Measurements from ENCODE around the gene TBCK.
A peak's percentile ranks its signal among the peaks of the same experiment; 100 is the strongest.
"Not testable (repeated sequence)": the region's sequence is repeated elsewhere in the genome, so short reads cannot be mapped to it uniquely, and the experiment has no call there.

Gene TBCK

GRCh38 chr4:106321168-106321567, 5.2 kb upstream of the TBCK start:
- DNase-seq, result not testable (repeated sequence)

DNA sequence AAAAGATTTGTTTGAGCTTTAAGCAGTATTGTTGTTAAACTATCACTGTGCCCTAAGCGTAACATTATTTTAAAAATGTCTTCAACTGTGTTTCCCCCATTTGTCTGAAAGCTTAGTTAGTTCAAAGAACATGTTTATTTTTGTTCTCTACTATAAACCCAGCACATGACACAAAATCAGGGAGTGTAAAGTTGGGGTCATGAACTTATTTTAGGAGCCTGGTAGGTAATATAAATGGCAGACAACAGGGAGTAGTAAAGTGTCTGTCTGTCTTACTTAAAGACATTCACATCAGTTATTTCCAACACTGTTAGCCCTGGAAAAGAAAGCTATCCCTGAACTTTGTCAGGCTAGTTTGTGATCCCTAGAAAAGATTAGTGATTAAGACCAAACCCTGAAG, 4.2 kb upstream of the TBCK start:
- no peak for DNase-seq

GRCh38 chr4:106318511-106318910, 2.5 kb upstream of the TBCK start:
- no peak for DNase-seq

DNA sequence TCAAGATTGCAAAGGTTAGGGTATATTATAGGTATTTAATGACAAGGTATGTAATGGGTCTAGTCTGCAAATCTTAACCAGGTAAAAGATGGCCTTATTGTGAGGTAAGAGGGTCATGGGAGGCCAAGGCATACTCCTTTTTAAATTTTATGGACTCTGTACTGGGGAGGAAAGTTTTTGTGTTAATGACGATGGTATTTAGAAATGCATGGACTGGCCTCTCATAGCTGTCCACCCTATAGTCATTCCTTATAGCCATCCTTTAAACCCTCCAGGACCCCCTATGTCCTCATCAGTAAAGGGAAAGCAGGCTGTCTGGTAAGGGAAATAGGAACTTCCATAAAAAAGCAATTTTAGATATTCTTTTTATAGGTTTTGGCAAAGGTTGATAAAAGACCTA, 1.8 kb upstream of the TBCK start:
- DNase-seq, result no peak

- DNase-seq, result no peak
Observed at GRCh38 chr4:106316773-106317409, 882 bp upstream of the TBCK start.

DNA sequence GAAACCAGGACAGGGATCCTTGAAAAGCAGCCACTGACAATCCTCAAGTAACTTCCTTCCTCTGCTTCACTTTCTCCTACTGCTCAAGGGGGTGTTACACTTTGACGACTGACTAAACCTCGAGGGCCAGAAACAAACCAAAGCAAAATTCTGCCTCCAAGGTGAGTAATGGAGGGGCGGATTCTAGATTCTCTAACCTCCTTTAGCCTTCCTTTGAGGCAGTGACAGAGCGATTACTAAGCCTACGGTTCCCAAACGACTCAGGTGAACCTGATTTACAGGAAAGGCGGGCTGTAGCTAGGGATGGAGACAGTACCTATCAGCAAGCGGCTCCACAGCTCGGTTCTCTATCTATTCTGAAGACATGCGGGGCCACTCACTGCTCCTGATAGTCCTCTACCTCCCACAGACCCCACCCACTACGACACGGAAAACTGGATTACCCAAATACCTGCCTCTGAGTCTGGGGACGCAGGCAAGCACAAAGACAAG, 487 bp downstream of the TBCK start:
- peak; percentile 16 for DNase-seq

DNA sequence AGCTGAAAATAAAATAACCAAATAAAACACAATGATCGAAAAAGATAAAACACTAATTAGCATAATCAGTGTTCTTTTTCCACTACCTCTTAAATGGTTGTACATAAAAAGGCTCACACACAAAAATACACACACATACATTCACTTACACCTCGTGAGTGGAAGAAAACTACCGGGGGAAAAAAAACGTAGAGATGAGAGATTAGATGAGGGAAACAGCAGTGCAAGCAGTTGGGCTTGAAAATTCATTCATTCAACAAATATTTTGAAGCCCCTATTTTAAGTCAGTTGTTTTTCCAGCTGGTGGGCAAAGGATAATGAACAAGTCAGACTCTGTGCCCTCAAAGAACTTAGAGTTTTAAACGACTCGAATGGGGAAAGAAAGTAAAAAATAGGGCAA, 1.0 kb downstream of the TBCK start:
- no peak for DNase-seq

DNA sequence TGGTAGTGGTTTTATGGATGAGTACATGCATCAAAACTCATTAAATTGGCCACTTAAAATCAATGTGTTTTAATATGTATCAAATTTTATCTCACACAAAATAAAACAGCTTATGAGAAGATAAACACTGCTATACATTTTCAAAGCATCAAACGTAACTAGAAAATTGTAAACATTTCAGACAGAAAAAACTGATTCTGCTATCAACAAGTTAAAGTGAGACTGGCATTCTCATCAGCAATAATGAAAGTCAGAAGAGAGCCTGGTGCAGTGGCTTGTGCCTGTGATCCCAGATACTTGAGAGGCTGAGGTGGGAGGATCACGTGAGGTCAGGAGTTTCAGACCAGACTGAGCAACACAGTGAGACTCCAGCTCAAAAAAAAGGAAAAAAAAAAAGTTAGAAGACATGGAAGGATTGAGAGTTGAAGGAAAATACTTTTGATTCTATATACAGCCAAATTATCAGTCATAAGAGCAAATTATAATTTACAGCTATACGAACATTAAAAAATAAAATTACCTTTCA, 2.9 kb downstream of the TBCK start:
- DNase-seq, result no peak

DNA sequence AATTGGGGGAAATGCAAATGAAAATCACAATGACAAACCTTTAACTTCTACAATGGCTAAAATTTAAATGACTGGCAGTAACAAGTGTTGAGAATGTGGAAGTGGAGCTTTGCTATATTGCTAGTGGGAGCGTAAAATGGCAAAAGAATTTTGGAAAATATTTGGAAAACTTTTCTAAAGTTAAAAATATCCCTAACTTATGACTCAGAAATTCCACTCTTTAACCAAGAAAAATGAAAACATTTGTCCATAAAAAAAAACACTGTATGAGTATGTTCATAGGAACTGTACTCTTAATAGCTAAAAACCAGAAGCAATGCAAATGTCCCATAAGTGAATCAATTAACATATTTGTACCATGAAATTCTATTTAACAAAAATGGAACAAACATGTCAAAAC, 3.6 kb downstream of the TBCK start:
- no peak for DNase-seq

DNA sequence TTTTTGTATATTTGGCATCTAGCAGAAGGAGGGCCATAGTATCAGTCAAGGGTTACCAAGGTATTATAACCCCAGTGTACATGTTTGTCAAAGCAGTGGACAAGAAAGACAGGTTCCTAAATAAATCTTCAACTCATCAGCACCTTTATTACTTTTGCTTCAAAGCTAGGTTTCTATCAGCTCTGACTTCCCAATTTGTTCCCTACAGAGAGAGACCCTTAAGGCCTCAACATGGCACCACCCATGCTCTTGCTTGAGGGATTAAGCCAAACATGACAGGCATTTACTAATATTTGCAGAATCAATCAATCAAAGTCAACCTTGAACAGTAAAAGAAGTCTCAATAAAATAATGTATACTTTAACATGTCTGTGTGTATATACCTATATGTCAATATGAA, 9.4 kb downstream of the TBCK start:
- DNase-seq, result no peak

DNA sequence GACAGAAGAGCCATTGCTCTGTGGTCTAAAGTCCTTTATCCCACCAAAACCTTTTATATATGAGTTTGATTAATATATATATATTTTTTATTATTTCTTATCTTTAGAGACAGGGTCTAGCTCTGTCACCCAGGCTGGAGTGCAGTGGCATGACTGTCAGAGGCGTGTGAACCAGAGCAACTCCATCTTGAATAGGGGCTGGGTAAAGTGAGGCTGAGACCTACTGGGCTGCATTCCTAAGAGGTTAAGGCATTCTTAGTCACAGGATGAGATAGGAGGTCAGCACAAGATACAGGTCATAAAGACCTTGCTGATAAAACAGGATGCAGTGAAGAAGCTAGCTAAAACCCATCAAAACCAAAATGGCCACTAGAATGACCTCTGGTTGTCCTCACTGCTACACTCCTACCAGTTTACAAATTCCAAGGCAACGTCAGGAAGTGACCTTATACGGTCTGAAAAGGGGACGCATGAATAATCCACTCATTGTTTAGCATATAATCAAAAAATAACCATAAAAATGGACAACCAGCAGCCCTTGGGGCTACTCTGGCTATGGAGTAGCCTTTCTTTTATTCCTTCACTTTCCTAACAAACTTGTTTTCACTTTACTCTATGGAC, 10.5 kb downstream of the TBCK start:
- no peak for DNase-seq

GRCh38 chr4:106304632-106305031, 11.4 kb downstream of the TBCK start:
- DNase-seq, result no peak

DNA sequence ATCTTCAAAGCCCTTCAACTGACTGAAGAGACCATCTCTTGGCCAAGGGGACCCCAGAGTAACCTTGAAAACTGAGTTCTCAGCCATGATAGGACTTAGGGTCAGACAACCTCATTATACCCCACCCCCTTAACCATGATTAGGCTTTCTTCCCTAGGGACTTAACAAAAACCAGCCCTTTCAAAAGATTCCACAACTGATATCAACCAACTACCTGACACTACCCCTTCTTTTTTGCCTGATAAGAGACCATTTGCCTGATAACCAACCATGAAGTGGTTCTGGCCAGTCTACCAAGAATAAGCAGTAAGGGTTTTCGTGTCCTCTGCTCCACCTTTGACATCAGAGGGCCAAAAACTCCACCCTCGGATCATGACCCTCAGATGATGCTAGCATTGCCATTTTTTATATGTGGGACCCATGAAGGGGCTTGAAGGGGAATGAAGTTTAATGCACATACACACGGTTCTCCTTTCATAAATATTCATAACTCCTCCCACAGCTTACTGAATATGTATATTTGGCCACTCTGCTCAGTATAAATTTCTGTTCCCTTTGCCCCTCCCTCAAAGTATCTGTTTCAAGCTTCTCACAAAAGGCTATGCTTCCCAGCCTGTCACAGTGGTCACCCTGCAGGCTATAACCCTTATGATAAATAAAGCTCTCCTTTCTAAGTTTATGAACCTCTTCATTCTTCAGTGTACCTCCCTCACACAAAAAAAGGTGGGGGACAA, 12.3 kb downstream of the TBCK start:
- no peak for DNase-seq

- no peak for DNase-seq
Observed at GRCh38 chr4:106302062-106302438, 14.0 kb downstream of the TBCK start.

DNA sequence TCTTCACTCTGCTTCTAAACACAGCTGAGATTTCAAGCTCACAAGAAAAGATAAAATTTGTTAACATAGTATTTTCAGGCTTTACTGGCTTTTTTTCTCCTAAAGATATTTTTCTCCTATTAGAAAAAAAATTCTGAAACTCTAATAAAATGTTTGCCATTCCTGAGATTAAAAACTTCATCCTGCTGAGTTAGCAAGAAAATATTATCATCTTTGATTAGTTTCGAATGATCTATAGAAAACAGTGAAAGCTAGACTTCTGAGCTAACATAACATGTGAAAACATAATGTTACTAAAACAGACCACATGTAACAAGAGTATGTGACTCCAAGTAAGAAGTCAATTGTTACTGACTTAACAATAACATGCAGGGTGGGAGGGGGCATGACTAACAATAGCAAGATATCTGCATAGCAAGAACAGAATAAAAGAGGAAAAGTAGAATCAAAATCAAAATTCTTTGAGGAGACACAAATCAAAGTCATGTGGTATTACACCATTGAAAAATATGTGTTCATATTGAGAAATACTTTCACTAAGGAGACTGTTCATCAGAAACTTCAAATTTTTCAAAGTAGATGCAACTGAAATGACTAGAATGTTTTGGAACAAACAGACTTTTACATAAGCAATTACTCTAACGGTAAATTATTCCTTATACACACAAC, 14.5 kb downstream of the TBCK start:
- no peak for DNase-seq

DNA sequence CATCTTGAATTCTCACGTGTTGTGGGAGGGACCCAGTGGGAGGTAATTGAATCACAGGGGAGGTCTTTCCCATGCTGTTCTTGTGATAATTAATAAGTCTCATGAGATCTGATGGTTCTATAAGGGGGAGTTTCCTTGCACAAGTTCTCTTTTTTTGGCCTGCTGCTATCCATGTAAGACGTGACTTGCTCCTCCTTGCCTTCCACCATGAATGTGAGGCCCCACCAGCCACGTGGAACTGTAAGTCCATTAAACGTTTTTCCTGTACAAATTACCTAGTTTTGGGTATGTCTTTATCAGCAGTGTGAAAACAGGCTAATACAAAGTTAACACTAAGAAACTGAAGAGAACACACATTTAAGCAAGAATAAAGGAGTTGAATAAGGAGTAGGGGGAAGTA, 16.0 kb downstream of the TBCK start:
- DNase-seq, result no peak

DNA sequence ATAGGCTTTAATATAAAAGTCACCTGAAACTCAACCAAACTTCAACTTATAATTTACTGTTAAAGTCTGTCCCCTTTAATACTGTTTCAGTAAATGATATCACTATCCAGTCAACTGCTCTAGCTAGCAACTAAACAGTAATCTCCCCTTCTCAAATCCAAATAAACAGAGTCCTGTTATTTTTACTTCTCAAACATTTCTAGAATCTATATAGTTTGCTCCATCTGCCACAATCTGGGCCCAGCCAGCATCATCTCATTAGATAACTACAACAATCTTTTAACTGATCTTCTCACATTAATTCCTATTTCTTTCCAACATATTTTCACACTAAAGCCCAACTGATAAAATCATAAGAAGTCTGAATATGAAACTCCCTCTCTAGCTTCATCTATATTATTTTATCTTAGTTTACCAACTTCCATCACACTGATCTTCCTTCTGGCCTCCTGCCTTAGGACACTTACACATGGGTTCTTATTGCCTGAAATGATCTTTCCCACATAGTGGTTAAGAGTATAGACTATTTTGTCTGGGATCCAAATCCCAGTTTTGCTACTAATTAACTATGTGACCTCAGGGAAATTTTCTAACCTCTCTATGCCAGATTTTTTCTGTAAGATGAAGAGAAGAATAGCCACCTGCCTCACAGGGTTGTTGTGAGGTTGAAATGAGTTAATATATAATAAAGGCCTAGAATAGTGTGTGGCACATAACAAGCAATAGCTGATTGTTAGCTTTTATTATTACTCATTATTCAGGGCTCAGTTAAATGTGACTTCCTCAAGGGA, 18.6 kb downstream of the TBCK start:
- DNase-seq, result no peak

DNA sequence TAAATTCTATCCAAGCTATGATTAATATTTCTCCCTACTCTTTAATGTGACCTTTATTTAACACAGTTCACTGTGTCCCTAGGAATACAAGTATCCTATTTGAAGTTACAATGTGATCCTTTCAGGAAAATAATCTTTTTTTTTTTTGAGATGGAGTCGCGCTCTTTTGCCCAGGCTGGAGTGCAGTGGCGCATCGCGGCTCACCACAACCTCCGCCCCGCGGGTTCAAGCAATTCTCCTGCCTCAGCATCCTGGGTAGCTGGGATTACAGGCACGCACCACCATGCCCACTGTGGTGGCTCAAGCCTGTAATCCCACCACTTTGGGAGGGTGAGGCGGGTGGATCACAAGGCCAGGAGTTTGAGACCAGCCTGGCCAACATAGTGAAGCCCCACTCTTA, 21.9 kb downstream of the TBCK start:
- DNase-seq, result no peak

GRCh38 chr4:106291678-106292077, 24.3 kb downstream of the TBCK start:
- DNase-seq, result no peak

DNA sequence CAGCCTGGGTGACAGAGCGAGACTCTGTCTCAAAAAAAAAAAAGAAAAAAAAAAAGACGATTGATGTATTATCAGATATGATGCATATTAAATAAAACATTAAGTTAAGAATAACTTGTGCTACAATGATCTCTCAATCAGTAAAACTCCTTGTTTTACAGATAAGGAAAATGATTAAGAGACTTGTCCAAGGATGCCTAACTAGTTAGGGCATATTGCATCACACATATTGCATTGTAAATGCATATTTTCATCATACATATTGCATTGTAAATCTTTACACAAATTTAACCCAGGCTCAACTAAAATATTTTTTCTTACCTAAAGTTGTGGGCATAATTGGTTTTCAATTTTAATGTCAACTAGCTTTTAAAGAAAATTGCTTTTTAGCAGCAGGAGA, 26.3 kb downstream of the TBCK start:
- DNase-seq, result no peak

GRCh38 chr4:106287353-106287969, 28.5 kb downstream of the TBCK start:
- DNase-seq, result no peak

- DNase-seq, result no peak
Observed at GRCh38 chr4:106286611-106287010, 29.4 kb downstream of the TBCK start.
